GM12874 (cell line): ENCODE measurements around the gene PKIB.

Source experiments
- CTCF ChIP-seq: IDR thresholded peaks from 2 replicates; pipeline ENCODE4 v1.5.1; 2011; ENCODE audit warnings: low read depth, mild to moderate bottlenecking, control low read depth, low read length, moderate library complexity; ENCODE audit not compliant: insufficient read depth

The PKIB gene

DNA sequence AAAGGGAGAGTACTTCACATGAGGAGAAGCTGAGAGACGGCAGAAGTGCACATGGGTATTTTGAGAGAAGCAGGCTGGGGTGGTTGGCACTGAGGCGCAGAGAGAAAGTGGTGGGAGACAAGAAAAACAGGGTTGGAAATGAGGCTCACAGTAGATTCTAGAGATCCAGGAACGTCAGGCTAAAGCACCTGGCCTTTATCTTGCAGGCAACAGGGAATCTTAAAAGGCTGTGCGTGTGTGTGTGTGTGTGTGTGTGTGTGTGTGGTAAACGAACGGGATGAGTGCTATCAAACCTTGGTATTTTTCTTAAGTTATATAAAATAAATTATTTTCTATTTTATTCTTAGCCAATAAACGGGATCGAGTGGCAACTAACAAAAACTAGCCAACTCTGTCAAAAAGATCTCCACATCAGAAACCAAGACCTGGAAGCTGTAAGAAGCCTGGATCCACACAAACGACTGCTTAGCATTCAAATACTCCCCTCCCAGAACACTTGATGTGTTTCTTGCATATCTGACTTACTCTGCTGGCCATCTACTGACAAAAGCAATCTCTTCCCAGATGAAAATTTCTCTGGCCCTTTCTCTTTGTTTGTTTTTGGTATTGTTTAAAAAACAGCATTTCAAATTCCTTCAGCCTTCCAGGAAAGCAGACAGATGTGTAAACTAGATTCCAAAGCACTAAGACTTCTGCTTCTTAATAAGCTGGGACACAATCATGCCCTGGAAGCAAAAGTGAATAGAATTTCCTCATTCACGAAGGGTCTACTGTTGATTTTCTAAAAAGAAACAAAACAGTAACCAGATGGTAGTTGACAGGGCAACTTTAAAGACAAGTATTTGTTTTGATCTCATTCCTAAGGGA is 124.6 kb downstream of the PKIB start:
- no peak for TF ChIP-seq CTCF

DNA sequence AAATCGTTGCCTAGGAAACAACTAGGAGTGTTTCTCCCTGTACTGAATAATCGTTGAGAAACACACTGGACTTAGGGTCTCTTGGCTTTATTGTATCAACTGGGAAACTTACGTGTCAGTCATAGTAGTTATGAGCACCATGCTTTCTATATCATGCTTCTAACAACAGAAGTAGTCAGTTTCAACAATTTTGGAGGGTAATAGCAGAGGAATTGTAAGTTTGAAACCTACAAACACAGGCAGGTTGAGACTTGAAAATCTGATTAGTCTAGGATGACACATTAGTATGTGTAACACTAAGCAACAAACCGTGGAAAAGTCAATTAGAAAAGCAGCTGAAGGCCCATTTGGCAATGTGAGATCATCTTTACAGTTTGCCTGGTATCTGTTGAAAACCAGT is 125.4 kb downstream of the PKIB start:
- TF ChIP-seq CTCF, result no peak

DNA sequence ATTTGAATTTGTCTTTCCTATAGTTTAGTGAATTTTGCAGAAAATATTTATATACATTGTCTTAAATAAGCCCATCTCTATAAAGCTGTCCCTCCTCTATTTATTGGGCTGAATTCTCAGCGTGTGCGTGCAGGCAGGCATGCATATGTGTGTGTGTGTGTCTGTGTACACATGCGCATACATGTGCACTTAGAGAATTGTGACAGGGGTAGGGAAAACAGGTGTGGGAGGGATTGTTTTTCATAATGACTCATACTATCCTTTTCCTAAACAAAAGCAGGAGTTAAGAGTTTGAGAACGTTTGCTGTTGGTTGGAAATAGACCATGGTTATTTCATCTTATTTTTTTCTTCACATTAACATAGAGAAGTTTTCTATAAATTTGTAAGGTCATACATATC is 126.0 kb downstream of the PKIB start:
- TF ChIP-seq CTCF, result no peak

- TF ChIP-seq CTCF, result no peak
Measured at GRCh38 chr6:122736616-122737015, 126.4 kb downstream of the PKIB start.

DNA sequence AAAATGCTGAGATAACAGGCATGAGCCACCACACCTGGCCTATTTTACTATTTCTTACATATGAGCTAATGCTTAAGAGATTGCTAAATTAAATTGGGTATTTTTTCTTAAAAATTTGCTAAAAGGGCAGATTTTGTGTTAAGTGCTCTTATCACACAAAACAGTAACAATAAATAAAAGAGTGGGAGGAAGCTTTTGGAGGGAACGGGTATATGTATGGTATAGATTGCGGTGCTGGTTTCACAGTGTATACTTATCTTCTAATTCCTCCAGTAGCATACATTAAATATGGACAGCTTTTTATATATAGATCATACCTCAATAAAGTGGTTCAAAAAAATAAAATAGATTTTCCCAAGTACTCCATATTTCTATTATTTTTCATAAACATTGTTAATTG is 129.9 kb downstream of the PKIB start:
- TF ChIP-seq CTCF, result no peak

DNA sequence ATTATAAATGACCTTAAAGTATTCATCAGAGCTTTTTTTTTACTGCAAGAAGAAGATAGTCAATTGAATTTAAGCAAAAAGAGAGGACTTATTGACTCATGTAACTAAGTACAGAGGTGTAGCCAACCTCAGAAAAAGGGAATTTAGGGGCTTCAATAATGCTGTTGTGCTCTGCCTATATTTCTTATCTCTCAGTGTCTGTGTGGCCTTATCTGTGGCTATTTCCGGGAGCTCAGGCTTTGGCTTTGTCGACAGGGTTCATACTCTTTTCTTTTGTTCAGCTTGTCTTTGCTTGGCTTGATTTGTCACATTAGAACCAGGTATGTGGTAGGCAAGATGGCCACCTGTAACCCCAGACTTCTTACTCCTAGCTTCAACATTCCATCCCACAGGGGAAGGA is 130.7 kb downstream of the PKIB start:
- no peak for TF ChIP-seq CTCF

DNA sequence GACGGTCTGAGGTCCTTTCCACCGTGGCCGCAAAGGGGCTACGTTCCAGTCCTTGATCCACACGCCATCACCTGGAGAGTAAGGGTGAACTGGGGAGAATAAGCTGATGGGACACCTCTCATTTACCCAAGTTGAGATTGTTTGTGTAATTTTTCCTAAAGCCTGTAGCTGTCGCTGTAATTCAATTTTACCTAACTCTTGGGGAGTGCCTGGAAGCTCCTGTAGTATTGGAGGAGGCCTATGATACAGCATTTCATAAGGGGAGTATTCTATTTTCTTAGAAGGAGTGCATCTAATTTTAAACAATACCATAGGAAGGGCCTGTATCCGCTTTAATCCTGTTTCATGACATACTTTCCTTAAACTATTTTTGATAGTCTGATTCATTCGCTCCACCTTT is 134.0 kb downstream of the PKIB start:
- TF ChIP-seq CTCF, result peak; percentile 32; the same call in 1 of the 2 replicates
